ENCODE data around the gene SUSD1.
A peak's percentile ranks its signal among the peaks of the same experiment; 100 is the strongest.

SUSD1 gene

DNA sequence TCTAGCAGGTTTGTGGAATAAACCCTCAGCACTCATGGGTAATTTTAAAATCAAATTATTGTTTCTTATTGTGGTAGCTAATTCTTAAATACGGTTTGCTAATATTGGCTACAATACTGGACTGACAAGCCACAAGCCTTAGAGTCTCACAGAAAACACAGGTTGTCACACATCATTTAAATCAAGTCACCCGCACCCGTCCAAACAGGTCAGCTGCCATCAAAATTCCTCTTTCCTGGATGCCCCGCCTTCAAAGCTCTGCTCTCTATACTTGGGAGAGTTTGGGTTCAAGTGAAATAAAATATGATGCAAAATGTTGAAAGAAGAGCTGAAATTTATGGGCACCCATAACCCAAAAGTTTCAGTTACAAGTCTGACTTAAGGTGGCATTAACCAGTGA lies 12.3 kb upstream of the SUSD1 start:
- CTCF ChIA-PET: interaction anchor here (1.1 to 2.7 kb wide), 7 partner anchors 8 to 175 kb away, joined by 3 to 10 read pairs (median 5); no protein-coding TSS in a partner anchor
- POLR2A ChIA-PET: interaction anchor here (0.6 kb wide), 1 partner anchor 24 kb away, joined by 4 read pairs; no protein-coding TSS in a partner anchor
- TF ChIP-seq, protein P1, sequence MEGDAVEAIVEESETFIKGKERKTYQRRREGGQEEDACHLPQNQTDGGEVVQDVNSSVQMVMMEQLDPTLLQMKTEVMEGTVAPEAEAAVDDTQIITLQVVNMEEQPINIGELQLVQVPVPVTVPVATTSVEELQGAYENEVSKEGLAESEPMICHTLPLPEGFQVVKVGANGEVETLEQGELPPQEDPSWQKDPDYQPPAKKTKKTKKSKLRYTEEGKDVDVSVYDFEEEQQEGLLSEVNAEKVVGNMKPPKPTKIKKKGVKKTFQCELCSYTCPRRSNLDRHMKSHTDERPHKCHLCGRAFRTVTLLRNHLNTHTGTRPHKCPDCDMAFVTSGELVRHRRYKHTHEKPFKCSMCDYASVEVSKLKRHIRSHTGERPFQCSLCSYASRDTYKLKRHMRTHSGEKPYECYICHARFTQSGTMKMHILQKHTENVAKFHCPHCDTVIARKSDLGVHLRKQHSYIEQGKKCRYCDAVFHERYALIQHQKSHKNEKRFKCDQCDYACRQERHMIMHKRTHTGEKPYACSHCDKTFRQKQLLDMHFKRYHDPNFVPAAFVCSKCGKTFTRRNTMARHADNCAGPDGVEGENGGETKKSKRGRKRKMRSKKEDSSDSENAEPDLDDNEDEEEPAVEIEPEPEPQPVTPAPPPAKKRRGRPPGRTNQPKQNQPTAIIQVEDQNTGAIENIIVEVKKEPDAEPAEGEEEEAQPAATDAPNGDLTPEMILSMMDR (IDR thresholded peaks at IDR 0.05; ENCODE audit: control extremely low read depth, extremely low read depth, low read depth, missing control alignments): no peak

GRCh38 chr9:112186695-112187094 lies 11.6 kb upstream of the SUSD1 start:
- DNase-seq (ENCODE audit: extremely low spot score): no peak
- TF ChIP-seq, protein P1 (IDR thresholded peaks at IDR 0.05; ENCODE audit: control extremely low read depth, extremely low read depth, low read depth, missing control alignments): no peak
- POLR2A ChIA-PET: interaction anchor here (0.6 kb wide), 1 partner anchor 11 kb away, joined by 5 read pairs; no protein-coding TSS in a partner anchor
- CTCF ChIA-PET: interaction anchor here (1.4 to 2.7 kb wide), 3 partner anchors 9 to 175 kb away, joined by 3 to 10 read pairs (median 9); no protein-coding TSS in a partner anchor

More for the DNA sequence above, 12.3 kb upstream of the SUSD1 start:
- DNase-seq (ENCODE audit: extremely low spot score): no peak

GRCh38 chr9:112184946-112185345 lies 9.8 kb upstream of the SUSD1 start:
- TF ChIP-seq, protein P1 (IDR thresholded peaks at IDR 0.05; ENCODE audit: control extremely low read depth, extremely low read depth, low read depth, missing control alignments): no peak
- ChIA-PET CTCF (interaction anchor here (1.0 to 1.3 kb wide), 5 partner anchors 9 to 148 kb away, joined by 3 read pairs; partner anchors contain the start of gene PTBP3), POLR2A (no interaction called here)
- DNase-seq (ENCODE audit: extremely low spot score): no peak

GRCh38 chr9:112184221-112184620 lies 9.1 kb upstream of the SUSD1 start:
- DNase-seq (ENCODE audit: extremely low spot score): no peak
- TF ChIP-seq, protein P1 (IDR thresholded peaks at IDR 0.05; ENCODE audit: control extremely low read depth, extremely low read depth, low read depth, missing control alignments): no peak
- ChIA-PET CTCF (interaction anchor here (0.9 to 1.2 kb wide), 7 partner anchors 14 to 149 kb away, joined by 3 read pairs; partner anchors contain the start of gene PTBP3), POLR2A (no interaction called here)

GRCh38 chr9:112180387-112180881 lies 5.3 kb upstream of the SUSD1 start:
- peak; percentile 52 for DNase-seq (ENCODE audit: extremely low spot score)
- TF ChIP-seq, protein P1 (IDR thresholded peaks at IDR 0.05; ENCODE audit: control extremely low read depth, extremely low read depth, low read depth, missing control alignments): no peak
- ChIA-PET CTCF (interaction anchor here (1.5 kb wide), 1 partner anchor 17 kb away, joined by 3 read pairs; no protein-coding TSS in a partner anchor), POLR2A (no interaction called here)

GRCh38 chr9:112179816-112180215 lies 4.7 kb upstream of the SUSD1 start:
- POLR2A ChIA-PET: no interaction called here
- CTCF ChIA-PET: no interaction called here
- no peak for DNase-seq (ENCODE audit: extremely low spot score)
- TF ChIP-seq, protein P1 (IDR thresholded peaks at IDR 0.05; ENCODE audit: control extremely low read depth, extremely low read depth, low read depth, missing control alignments): no peak
